SK-N-MC (cell line): ENCODE measurements around the gene PRR36.

Source experiments
- EZH2 ChIP-seq: fragments of 200-600 bp; sonication (generic); IDR thresholded peaks from one replicate; pipeline ENCODE4 v1.6.1; 2017; ENCODE audit warnings: antibody characterized with exemption
- POLR2AphosphoS5 ChIP-seq: IDR thresholded peaks from 2 replicates; pipeline ENCODE4 v1.6.1; 2012; ENCODE audit warnings: mild to moderate bottlenecking, low read depth, low read length, borderline replicate concordance

GRCh38 chr19:7916103-7916954, 42.1 kb upstream of the PRR36 start:
- TF ChIP-seq POLR2AphosphoS5 (no peak), EZH2 (no peak)
